ENCODE data around the gene ARHGAP4.

The ARHGAP4 gene

DNA sequence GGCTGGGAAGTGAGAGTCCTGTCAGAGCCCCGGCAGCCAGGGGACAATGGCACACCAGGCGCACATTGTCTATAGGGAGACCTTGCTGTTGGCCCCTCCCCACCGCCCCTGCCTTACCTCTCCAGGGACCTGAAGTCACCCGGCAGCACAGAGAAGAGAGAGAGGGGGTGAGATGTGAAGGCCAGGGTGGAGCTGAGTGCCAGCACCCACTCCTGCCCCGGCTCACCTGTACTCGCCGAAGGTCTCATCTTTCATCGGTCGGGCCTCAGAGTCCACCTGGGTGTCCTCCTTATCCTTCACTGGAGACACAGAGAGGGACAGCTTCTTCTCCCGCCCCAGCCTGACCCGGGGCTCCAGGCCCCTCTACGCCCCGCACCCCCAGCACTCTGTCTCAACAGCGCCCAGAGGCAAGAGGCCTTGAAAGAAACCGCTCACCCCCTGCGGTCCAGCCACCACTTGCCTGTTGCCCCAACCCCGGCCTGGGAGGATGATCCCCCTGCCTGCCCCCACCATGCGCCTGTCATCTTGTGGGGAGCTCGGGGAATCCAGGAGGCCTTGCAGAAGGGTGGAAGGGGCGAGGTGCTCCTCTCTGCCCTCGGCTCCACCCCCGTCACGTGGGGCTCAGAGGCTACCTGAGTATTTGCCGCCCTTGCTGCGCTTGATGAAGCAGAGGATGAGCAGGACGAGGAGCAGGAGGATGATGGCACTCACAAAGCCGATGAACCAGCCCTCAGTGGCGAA lies 62.6 kb downstream of the ARHGAP4 start:
- Mint-ChIP-seq H3K27ac (no peak overlapping the region), H3K4me3 (no peak overlapping the region), H3K4me1 (peaks cover 4% of the 10 kb centered on the region), H3K9me3 (peaks cover 55% of the 10 kb centered on the region), H3K36me3 (ENCODE audit: low read depth) (peaks cover 7% of the 10 kb centered on the region), H3K27me3 (ENCODE audit: low read depth, poor library complexity) (peaks cover 3% of the 10 kb centered on the region)
- DNase-seq: no peak
- TF ChIP-seq, protein P1, sequence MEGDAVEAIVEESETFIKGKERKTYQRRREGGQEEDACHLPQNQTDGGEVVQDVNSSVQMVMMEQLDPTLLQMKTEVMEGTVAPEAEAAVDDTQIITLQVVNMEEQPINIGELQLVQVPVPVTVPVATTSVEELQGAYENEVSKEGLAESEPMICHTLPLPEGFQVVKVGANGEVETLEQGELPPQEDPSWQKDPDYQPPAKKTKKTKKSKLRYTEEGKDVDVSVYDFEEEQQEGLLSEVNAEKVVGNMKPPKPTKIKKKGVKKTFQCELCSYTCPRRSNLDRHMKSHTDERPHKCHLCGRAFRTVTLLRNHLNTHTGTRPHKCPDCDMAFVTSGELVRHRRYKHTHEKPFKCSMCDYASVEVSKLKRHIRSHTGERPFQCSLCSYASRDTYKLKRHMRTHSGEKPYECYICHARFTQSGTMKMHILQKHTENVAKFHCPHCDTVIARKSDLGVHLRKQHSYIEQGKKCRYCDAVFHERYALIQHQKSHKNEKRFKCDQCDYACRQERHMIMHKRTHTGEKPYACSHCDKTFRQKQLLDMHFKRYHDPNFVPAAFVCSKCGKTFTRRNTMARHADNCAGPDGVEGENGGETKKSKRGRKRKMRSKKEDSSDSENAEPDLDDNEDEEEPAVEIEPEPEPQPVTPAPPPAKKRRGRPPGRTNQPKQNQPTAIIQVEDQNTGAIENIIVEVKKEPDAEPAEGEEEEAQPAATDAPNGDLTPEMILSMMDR (IDR thresholded peaks at IDR 0.05): no peak

DNA sequence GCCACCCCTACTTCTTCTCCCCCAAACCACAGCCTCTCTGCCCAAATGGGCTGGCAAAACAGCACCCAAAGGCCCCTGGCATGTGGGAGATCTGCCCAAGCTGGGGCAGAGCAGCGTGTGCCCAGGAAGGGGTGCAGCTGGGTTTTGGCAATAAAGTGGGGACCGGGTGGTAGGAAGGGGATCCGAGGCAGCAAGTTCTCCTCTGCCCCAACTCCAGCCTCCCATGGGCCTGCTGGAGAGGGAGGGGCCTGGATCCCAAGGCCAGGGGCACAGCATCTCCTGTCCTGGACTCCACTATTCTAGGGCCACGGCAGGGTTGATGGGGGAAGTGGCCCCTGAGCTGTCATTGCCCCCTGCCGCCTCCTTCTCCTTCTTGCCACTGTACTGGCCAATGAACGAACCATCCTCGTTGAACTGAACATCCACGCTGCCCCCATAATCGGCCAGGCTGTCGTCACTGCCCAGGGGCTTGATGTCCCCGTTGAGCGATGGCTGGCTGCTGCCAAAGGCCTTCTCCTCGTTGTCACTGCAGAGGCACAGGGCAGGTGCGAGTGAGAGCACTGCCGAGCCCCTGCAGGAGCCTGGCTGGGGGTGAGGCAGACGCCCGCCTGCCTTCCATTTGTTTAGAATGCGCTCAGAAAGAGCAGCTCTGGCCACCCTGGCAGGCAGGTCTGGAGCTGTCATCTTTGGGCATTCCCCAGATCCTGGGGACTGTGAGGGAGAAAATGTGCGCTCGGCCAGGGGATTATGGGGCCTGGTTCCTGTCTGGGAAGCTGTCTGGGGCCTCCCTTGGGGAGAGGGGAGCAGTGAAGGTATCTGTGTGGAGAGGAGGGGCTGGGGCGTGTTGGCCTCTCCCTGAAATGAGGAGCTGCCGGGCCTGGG lies 63.5 kb downstream of the ARHGAP4 start:
- H3K4me3 Mint-ChIP-seq: no peak overlapping the region
- no peak overlapping the region for H3K27ac Mint-ChIP-seq
- peaks cover 4% of the 10 kb centered on the region for H3K4me1 Mint-ChIP-seq
- no peak for DNase-seq
- H3K27me3 Mint-ChIP-seq (ENCODE audit: low read depth, poor library complexity): peaks cover 6% of the 10 kb centered on the region
- H3K9me3 Mint-ChIP-seq: peaks cover 61% of the 10 kb centered on the region
- H3K36me3 Mint-ChIP-seq (ENCODE audit: low read depth): peaks cover 7% of the 10 kb centered on the region
- TF ChIP-seq, protein P1 (IDR thresholded peaks at IDR 0.05): no peak

DNA sequence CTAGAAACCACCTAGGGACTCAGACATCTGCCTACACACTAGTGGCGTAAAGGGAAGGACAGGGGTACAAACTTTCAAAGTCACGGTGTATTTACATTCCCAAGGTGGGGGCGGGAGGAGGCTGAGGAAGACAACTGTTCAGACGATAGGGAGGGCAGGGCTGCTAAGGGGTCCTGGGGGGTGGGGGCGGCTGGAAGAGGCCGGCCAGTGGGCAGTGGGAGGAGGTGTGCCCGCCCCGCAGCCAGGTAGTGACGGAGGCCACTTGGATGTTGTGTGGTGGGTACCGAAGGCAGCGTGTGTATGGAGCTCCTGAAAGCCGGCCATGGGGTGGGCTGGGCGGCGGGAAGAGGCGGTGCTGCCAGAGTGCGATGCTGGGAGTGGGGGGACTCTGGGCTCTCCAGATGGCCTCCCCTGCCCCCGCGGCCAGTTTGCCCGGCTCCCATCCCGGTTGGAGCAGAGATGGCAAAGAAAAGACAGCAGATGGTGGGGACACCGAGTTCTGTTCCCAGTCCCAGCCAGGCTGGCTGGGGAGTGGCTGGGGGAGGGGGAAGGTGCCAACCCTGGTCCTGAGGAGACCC lies 64.2 kb downstream of the ARHGAP4 start:
- no peak for DNase-seq
- peaks cover 65% of the 10 kb centered on the region for H3K9me3 Mint-ChIP-seq
- peaks cover 4% of the 10 kb centered on the region for H3K4me1 Mint-ChIP-seq
- peaks cover 6% of the 10 kb centered on the region for H3K27me3 Mint-ChIP-seq (ENCODE audit: low read depth, poor library complexity)
- no peak overlapping the region for H3K4me3 Mint-ChIP-seq
- TF ChIP-seq, protein P1 (IDR thresholded peaks at IDR 0.05): no peak
- H3K36me3 Mint-ChIP-seq (ENCODE audit: low read depth): peaks cover 7% of the 10 kb centered on the region
- H3K27ac Mint-ChIP-seq: no peak overlapping the region

DNA sequence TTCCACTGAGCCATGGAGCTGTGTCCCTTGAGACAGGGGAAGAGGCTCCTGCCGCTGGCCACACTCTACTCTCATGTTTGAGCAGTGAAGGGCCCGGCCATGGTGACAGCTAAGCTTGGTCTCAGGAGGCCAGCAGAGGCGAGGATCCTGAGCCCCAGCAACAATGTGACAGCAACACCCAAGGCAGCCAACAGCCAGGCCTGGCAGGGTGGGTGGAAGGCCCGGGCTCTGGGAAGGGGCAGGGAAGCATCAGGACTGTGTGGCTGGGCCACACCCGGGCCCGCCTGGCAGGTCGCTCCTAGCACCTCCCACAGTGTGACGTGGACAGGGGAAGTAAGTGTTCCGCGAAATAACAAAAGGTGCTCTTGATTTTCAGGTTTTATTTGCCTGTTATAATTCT lies 64.9 kb downstream of the ARHGAP4 start:
- TF ChIP-seq, protein P1 (IDR thresholded peaks at IDR 0.05): no peak
- Mint-ChIP-seq H3K9me3 (peaks cover 65% of the 10 kb centered on the region), H3K27me3 (ENCODE audit: low read depth, poor library complexity) (peaks cover 6% of the 10 kb centered on the region), H3K4me3 (no peak overlapping the region), H3K27ac (no peak overlapping the region), H3K36me3 (ENCODE audit: low read depth) (peaks cover 7% of the 10 kb centered on the region), H3K4me1 (peaks cover 4% of the 10 kb centered on the region)
- no peak for DNase-seq

All from nephron progenitor cell (in vitro differentiated cells).